Stimulated activated naive CD4-positive, alpha-beta T cell (primary cell): ENCODE results near the gene CFAP46.

Source experiments
- DNase-seq, 6 experiments: peaks; one replicate each; lab custom pipeline; 2025; lab: John Stamatoyannopoulos, UW

CFAP46 gene

DNA sequence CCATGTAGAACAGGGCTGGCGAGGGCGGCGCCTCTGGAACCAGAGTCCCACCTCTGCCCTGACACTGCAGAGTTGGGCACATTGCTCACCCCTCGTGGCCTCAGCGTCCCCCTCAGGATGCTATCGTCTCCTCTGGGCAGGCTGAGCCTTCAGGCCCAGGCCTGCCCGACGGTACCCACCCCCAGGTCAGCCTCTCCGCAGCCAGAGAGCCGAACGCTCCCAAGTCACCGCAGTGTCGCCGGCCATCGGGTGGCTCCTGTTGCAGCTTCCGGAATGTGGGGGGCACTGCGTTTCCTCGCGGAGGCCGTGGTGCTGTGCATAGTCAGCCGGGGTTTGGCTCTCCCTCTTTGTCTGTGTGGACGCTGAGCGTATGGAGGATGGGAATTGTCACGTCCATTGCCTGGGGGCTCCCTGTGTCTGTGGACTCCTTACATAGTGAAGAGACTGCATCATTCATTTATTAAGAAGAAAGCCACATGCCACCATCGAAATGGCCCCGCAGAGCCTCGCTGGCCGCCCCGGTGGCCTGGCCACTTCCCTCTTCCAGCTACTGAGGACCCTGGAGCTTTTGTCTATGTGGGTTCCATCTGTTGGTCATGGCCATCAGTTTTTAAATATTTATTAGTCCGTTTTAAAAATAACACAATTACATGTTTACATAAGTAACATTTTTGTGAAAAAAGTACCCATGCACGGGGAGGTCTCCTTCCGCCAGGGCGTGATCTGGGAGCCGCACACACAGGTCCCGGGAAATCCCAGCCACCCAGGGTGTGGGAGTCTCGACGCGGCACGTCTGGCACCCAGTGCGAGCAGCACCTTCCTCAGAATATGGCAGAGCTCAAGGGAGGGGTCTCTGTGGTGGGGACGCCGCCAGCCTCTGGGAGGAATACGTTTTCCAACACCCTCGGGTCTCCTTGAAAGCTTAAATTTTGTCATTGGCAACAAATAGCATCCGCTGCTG lies 172.0 kb downstream of the CFAP46 start:
- no peak for DNase-seq

GRCh38 chr10:132768346-132769248 lies 173.8 kb downstream of the CFAP46 start:
- no peak for DNase-seq

DNA sequence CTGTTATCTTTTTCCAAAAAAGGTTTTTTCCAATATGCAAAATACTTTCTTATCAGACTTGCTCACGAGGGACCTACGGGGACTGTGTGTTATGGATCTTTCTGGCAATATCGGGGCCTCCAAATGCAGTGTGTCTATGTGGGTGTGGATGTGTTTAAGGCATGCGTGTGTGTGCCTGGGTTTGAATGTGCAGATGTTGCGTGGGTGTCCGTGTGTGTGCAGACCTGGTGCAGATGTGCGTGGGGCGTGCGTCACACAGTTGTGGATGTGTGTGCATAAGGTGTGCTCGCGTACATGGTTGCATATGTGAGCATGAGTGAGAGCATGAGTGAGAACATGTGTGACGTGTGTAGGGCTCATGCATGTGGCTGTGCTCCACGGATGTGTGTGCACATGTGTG lies 176.1 kb downstream of the CFAP46 start:
- DNase-seq = no peak

DNA sequence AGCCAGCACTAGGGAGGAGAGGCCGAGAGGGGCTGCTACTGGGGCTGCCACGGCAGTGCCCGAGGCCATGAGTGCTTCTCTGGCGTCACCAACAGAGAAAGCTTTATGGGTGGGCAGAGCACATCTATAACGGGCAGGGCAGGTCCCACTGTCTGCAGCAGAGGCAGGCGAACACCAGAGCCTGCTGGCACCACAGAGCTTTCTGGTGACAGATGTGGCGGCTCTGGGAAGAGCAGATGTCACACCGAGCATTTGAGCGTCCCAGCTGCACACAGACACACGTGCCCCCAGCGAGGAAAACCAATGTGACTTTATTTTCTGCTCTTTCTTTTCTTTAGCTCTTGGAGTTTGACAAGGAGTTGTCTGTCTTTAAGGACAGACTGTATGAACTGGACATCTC lies 176.9 kb downstream of the CFAP46 start:
- no peak for DNase-seq

DNA sequence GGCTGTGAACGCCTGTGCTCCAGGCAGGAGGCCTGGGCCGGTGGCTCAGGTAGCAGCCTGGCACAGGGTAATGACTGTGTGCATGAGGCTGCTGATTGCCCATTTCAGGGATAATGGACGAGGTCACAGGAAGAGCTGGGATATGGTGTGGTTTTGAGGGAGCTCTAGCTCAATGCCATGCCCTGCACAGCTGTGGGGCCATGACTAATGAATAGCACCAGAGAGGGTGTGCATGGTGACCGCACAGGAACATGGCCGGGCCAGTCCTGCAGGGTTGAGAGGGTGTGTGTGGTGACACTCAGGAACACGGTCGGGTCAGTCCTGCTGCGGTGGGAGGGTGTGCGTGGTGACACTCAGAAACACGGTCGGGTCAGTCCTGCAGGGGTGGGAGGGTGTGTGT lies 178.3 kb downstream of the CFAP46 start:
- DNase-seq = no peak

GRCh38 chr10:132763545-132763944 lies 178.8 kb downstream of the CFAP46 start:
- DNase-seq = no peak

- no peak for DNase-seq
These were observed 180.1 kb downstream of the CFAP46 start for GRCh38 chr10:132762267-132762666.

GRCh38 chr10:132761395-132762060 lies 180.8 kb downstream of the CFAP46 start:
- DNase-seq = no peak

GRCh38 chr10:132758865-132759264 lies 183.5 kb downstream of the CFAP46 start:
- no peak for DNase-seq
